Activated naive CD4-positive, alpha-beta T cell treated with anti-CD3 and anti-CD28 coated beads, Interleukin-2, amount 50 U/mL, for 24 hours (primary cell): ENCODE data around the gene AGGF1.
"Not testable (repeated sequence)": the region's sequence is repeated elsewhere in the genome, so short reads cannot be mapped to it uniquely, and the experiment has no call there.

Experiments
- H3K27ac Mint-ChIP-seq: one replicate; pipeline ENCODE4 v1.8.0; 2021; ENCODE audit warnings: mild to moderate bottlenecking, mixed read lengths
- H3K27me3 Mint-ChIP-seq: one replicate; pipeline ENCODE4 v1.8.0; 2021; ENCODE audit warnings: mixed read lengths
- H3K36me3 Mint-ChIP-seq: one replicate; pipeline ENCODE4 v1.8.0; 2021; ENCODE audit warnings: mixed read lengths
- H3K4me1 Mint-ChIP-seq: one replicate; pipeline ENCODE4 v1.8.0; 2021; ENCODE audit warnings: mixed read lengths
- H3K4me3 Mint-ChIP-seq: one replicate; pipeline ENCODE4 v1.8.0; 2021; ENCODE audit warnings: mild to moderate bottlenecking, mixed read lengths
- H3K9me3 Mint-ChIP-seq: one replicate; pipeline ENCODE4 v1.8.0; 2021; ENCODE audit warnings: mixed read lengths

Gene AGGF1

GRCh38 chr5:77066184-77066583, 36.0 kb downstream of the AGGF1 start:
- Mint-ChIP-seq H3K27ac (no peak overlapping the region), H3K27me3 (no peaks in the 10 kb centered on the region), H3K9me3 (no peaks in the 10 kb centered on the region), H3K4me1 (peaks cover 11% of the 10 kb centered on the region), H3K36me3 (peaks cover 31% of the 10 kb centered on the region), H3K4me3 (no peak overlapping the region)

GRCh38 chr5:77066823-77067442, 36.7 kb downstream of the AGGF1 start:
- H3K9me3 Mint-ChIP-seq = no peaks in the 10 kb centered on the region
- H3K36me3 Mint-ChIP-seq = peaks cover 28% of the 10 kb centered on the region
- no peaks in the 10 kb centered on the region for H3K27me3 Mint-ChIP-seq
- H3K27ac Mint-ChIP-seq = peak overlapping the region; percentile 1
- peaks cover 11% of the 10 kb centered on the region for H3K4me1 Mint-ChIP-seq
- no peak overlapping the region for H3K4me3 Mint-ChIP-seq

GRCh38 chr5:77073667-77074066, 43.5 kb downstream of the AGGF1 start:
- H3K9me3 Mint-ChIP-seq = no peaks in the 10 kb centered on the region
- H3K4me3 Mint-ChIP-seq = no peak overlapping the region
- H3K4me1 Mint-ChIP-seq = peaks cover 12% of the 10 kb centered on the region
- no peak overlapping the region for H3K27ac Mint-ChIP-seq
- H3K27me3 Mint-ChIP-seq = no peaks in the 10 kb centered on the region
- peaks cover 13% of the 10 kb centered on the region for H3K36me3 Mint-ChIP-seq

GRCh38 chr5:77074745-77075144, 44.5 kb downstream of the AGGF1 start:
- H3K9me3 Mint-ChIP-seq = no peaks in the 10 kb centered on the region
- H3K4me3 Mint-ChIP-seq = no peak overlapping the region
- no peaks in the 10 kb centered on the region for H3K27me3 Mint-ChIP-seq
- peaks cover 9% of the 10 kb centered on the region for H3K36me3 Mint-ChIP-seq
- H3K27ac Mint-ChIP-seq = no peak overlapping the region
- peaks cover 12% of the 10 kb centered on the region for H3K4me1 Mint-ChIP-seq

GRCh38 chr5:77076961-77077828, 47.0 kb downstream of the AGGF1 start:
- no peaks in the 10 kb centered on the region for H3K9me3 Mint-ChIP-seq
- peaks cover 12% of the 10 kb centered on the region for H3K4me1 Mint-ChIP-seq
- no peaks in the 10 kb centered on the region for H3K27me3 Mint-ChIP-seq
- peak overlapping the region; percentile 76 for H3K4me3 Mint-ChIP-seq
- peaks cover 6% of the 10 kb centered on the region for H3K36me3 Mint-ChIP-seq
- no peak overlapping the region for H3K27ac Mint-ChIP-seq

- Mint-ChIP-seq H3K4me1 (peaks cover 12% of the 10 kb centered on the region), H3K9me3 (no peaks in the 10 kb centered on the region), H3K27ac (no peak overlapping the region), H3K27me3 (no peaks in the 10 kb centered on the region), H3K36me3 (peaks cover 10% of the 10 kb centered on the region), H3K4me3 (peak overlapping the region; percentile 77)
Measured at GRCh38 chr5:77077829-77078176, 47.6 kb downstream of the AGGF1 start.

GRCh38 chr5:77080479-77080878, 50.3 kb downstream of the AGGF1 start:
- not testable (repeated sequence) for H3K4me3 Mint-ChIP-seq, H3K9me3 Mint-ChIP-seq, H3K27me3 Mint-ChIP-seq, H3K27ac Mint-ChIP-seq, H3K36me3 Mint-ChIP-seq
- H3K4me1 Mint-ChIP-seq = peaks cover 15% of the 10 kb centered on the region

GRCh38 chr5:77080905-77081304, 50.7 kb downstream of the AGGF1 start:
- Mint-ChIP-seq H3K27me3 (no peaks in the 10 kb centered on the region), H3K4me3 (no peak overlapping the region), H3K9me3 (no peaks in the 10 kb centered on the region), H3K4me1 (peaks cover 17% of the 10 kb centered on the region), H3K27ac (no peak overlapping the region), H3K36me3 (peaks cover 8% of the 10 kb centered on the region)

GRCh38 chr5:77082280-77082679, 52.1 kb downstream of the AGGF1 start:
- Mint-ChIP-seq H3K27ac (no peak overlapping the region), H3K36me3 (peaks cover 6% of the 10 kb centered on the region), H3K27me3 (no peaks in the 10 kb centered on the region), H3K4me3 (no peak overlapping the region), H3K4me1 (peaks cover 18% of the 10 kb centered on the region), H3K9me3 (no peaks in the 10 kb centered on the region)

- no peak overlapping the region for H3K4me3 Mint-ChIP-seq
- H3K27ac Mint-ChIP-seq = no peak overlapping the region
- H3K4me1 Mint-ChIP-seq = peaks cover 19% of the 10 kb centered on the region
- H3K9me3 Mint-ChIP-seq = no peaks in the 10 kb centered on the region
- H3K36me3 Mint-ChIP-seq = peaks cover 6% of the 10 kb centered on the region
- H3K27me3 Mint-ChIP-seq = no peaks in the 10 kb centered on the region
Measured at GRCh38 chr5:77083088-77083487, 52.9 kb downstream of the AGGF1 start.

GRCh38 chr5:77086368-77086688, 56.1 kb downstream of the AGGF1 start:
- peaks cover 4% of the 10 kb centered on the region for H3K36me3 Mint-ChIP-seq
- peaks cover 22% of the 10 kb centered on the region for H3K4me1 Mint-ChIP-seq
- no peaks in the 10 kb centered on the region for H3K9me3 Mint-ChIP-seq
- H3K27me3 Mint-ChIP-seq = no peaks in the 10 kb centered on the region
- H3K27ac Mint-ChIP-seq = peak overlapping the region; percentile 92
- peak overlapping the region; percentile 93 for H3K4me3 Mint-ChIP-seq

- H3K36me3 Mint-ChIP-seq = peaks cover 4% of the 10 kb centered on the region
- H3K4me3 Mint-ChIP-seq = peak within 1 kb of the TSS; percentile 93
- H3K27me3 Mint-ChIP-seq = no peaks in the 10 kb centered on the region
- peak within 1 kb of the TSS; percentile 92 for H3K27ac Mint-ChIP-seq
- H3K4me1 Mint-ChIP-seq = peaks cover 22% of the 10 kb centered on the region
- H3K9me3 Mint-ChIP-seq = no peaks in the 10 kb centered on the region
Measured at GRCh38 chr5:77086689-77087483, 56.7 kb downstream of the AGGF1 start, which contains the start of gene ZBED3. TSS of gene ZBED3 (minus strand) at chr5:77087285. CDS start at chr5:77077878, 9,407 bp downstream.

- Mint-ChIP-seq H3K36me3 (no peaks in the 10 kb centered on the region), H3K9me3 (no peaks in the 10 kb centered on the region), H3K4me3 (peak overlapping the region; percentile 93), H3K27ac (peak overlapping the region; percentile 61), H3K4me1 (peaks cover 22% of the 10 kb centered on the region), H3K27me3 (no peaks in the 10 kb centered on the region)
Measured at GRCh38 chr5:77087484-77088261, 57.5 kb downstream of the AGGF1 start.

- no peak overlapping the region for H3K4me3 Mint-ChIP-seq
- no peak overlapping the region for H3K27ac Mint-ChIP-seq
- no peaks in the 10 kb centered on the region for H3K36me3 Mint-ChIP-seq
- H3K4me1 Mint-ChIP-seq = no peaks in the 10 kb centered on the region
- peaks cover 3% of the 10 kb centered on the region for H3K27me3 Mint-ChIP-seq
- no peaks in the 10 kb centered on the region for H3K9me3 Mint-ChIP-seq
Measured at GRCh38 chr5:77095189-77095588, 65.0 kb downstream of the AGGF1 start.

GRCh38 chr5:77101298-77101697, 71.1 kb downstream of the AGGF1 start:
- Mint-ChIP-seq H3K36me3 (no peaks in the 10 kb centered on the region), H3K27ac (no peak overlapping the region), H3K27me3 (no peaks in the 10 kb centered on the region), H3K4me1 (no peaks in the 10 kb centered on the region), H3K4me3 (no peak overlapping the region), H3K9me3 (no peaks in the 10 kb centered on the region)
